Omental fat pad (tissue), 4 donors: Measurements from ENCODE around the gene ANKFY1. TPM values are rescaled to one million over a fixed set of nuclear protein-coding genes. Genes with fewer than 3 reads are reported as not detected.

Experiments
- ATAC-seq: fragments of 150-250 bp; one replicate; pipeline ENCODE4 v1.9.1; 2016; ENCODE audit warnings: mild to moderate bottlenecking, moderate library complexity; ENCODE audit not compliant: low FRiP score
- DNase-seq: peaks from one replicate; pipeline ENCODE4 v3.0.0-alpha.2; 2019; ENCODE audit warnings: low spot score
- CTCF ChIP-seq, 3 donors: fragments of 450-650 bp; IDR thresholded peaks; one replicate each; pipeline ENCODE4 v1.5.1; 2016 to 2017; ENCODE audit warnings: antibody characterized with exemption in 3 of 3, mild to moderate bottlenecking in 3 of 3, moderate library complexity in 2 of 3
- total RNA-seq, 4 donors: library from RNA; depleted of rRNA; stranded (reverse); fragments of >200 nt; gene quantifications; one replicate each; pipeline ENCODE4 v1.1.0, GENCODE V29; 2016

Gene ANKFY1
- total RNA-seq, 4 donors from 2014 or later: 34.2 to 59.0 (median 40.6) TPM

- no peak for TF ChIP-seq CTCF (IDR thresholded peaks at IDR 0.05)
- DNase-seq: no peak
- no peak for ATAC-seq
Observed at GRCh38 chr17:4182043-4182442, 81.7 kb downstream of the ANKFY1 start.

- DNase-seq (no peak), ATAC-seq (no peak)
- TF ChIP-seq CTCF (IDR thresholded peaks at IDR 0.05): no peak
Observed at GRCh38 chr17:4180791-4181190, 83.0 kb downstream of the ANKFY1 start.

GRCh38 chr17:4179071-4179470 is 84.7 kb downstream of the ANKFY1 start:
- no peak for ATAC-seq
- no peak for DNase-seq
- TF ChIP-seq CTCF (IDR thresholded peaks at IDR 0.05): no peak

- ATAC-seq (no peak), DNase-seq (no peak)
- TF ChIP-seq CTCF (IDR thresholded peaks at IDR 0.05): no peak
Observed at GRCh38 chr17:4178651-4179050, 85.1 kb downstream of the ANKFY1 start.

GRCh38 chr17:4177806-4178205 is 86.0 kb downstream of the ANKFY1 start:
- DNase-seq (no peak), ATAC-seq (no peak)
- TF ChIP-seq CTCF (IDR thresholded peaks at IDR 0.05): no peak

GRCh38 chr17:4176808-4177472 is 86.8 kb downstream of the ANKFY1 start:
- no peak for TF ChIP-seq CTCF (IDR thresholded peaks at IDR 0.05)
- ATAC-seq (no peak), DNase-seq (no peak)
